Chondrocyte (in vitro differentiated cells): Measurements from ENCODE around the gene RUNX2. TPM values are rescaled to one million over a fixed set of nuclear protein-coding genes. Genes with fewer than 3 reads are reported as not detected.

Source experiments
- DNase-seq: peaks from one replicate; pipeline ENCODE4 v3.0.0; 2021; ENCODE audit warnings: mixed read lengths, low spot score
- H3K27ac Mint-ChIP-seq: one replicate; pipeline ENCODE4 v1.8.0; 2021; ENCODE audit warnings: mild to moderate bottlenecking, moderate library complexity, mixed read lengths; ENCODE audit not compliant: unreplicated experiment
- H3K27me3 Mint-ChIP-seq: 2 replicates; pipeline ENCODE4 v1.8.0; 2021; ENCODE audit warnings: low read depth, mixed read lengths
- H3K36me3 Mint-ChIP-seq: 2 replicates; pipeline ENCODE4 v1.8.0; 2021; ENCODE audit warnings: low read depth, mixed read lengths
- H3K4me1 Mint-ChIP-seq: 2 replicates; pipeline ENCODE4 v1.8.0; 2021; ENCODE audit warnings: low read depth, mild to moderate bottlenecking, mixed read lengths
- H3K4me3 Mint-ChIP-seq: one replicate; pipeline ENCODE4 v1.8.0; 2021; ENCODE audit warnings: mild to moderate bottlenecking, moderate library complexity, mixed read lengths; ENCODE audit not compliant: unreplicated experiment
- H3K9me3 Mint-ChIP-seq: 2 replicates; pipeline ENCODE4 v1.8.0; 2021; ENCODE audit warnings: low read depth, mixed read lengths
- CTCF ChIP-seq: fragments of 200-600 bp; sonication (generic); IDR thresholded peaks from 2 replicates; pipeline ENCODE4 v1.5.0; 2021; ENCODE audit warnings: antibody characterized with exemption, mild to moderate bottlenecking, moderate library complexity
- total RNA-seq: library from RNA; stranded (reverse); gene quantifications from 3 replicates; pipeline ENCODE4 v1.2.1, GENCODE V29; 2021

The RUNX2 gene
- total RNA-seq, 1 donor from 2014 or later, result 12.2 TPM

DNA sequence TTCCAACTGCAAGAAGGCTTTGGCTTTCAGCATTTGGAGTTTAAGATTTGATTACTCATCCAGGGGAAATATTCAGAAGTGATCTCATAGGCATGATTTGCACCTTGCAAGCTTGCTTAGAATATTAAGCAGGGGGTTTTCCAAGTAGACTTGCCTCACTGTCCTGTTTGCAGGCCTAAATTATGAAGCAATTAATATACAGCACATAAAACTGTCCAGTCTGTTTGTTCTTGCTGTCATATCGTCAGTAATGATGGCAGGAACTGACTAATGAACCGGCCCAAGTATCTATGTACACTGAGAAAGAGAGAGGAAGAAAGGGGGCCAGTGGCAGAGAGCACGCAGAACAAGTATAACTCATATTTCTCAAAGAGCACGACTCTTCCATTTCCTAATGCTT is 262.1 kb downstream of the RUNX2 start:
- no peak for TF ChIP-seq CTCF
- Mint-ChIP-seq H3K4me1 (peaks cover 30% of the 10 kb centered on the region), H3K36me3 (no peaks in the 10 kb centered on the region), H3K4me3 (no peak overlapping the region), H3K27ac (peak overlapping the region; percentile 86), H3K27me3 (no peaks in the 10 kb centered on the region), H3K9me3 (no peaks in the 10 kb centered on the region)
- no peak for DNase-seq

DNA sequence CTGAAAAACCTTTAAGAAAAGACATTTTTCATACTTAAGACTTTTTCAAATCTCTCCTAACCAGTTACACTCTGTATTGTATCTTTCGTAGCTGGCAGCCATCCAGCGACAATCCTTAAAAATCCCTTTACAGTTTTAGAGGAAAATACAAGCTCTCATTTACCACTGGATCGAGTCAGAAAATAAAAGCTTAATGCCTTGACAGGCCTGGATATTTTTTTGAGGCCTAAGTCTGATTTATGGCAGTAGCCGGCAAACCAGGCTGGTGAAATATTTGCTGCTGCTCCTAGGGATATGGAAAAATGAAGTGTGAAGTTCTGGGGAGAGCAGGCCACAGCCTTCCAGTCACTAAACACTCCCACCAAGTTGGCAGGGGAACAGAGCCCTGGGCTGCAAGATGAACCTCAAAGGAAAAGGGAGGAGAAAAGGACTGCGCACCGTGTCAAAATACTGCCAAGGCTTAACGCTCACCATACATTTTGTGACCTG is 262.6 kb downstream of the RUNX2 start:
- no peak for TF ChIP-seq CTCF
- Mint-ChIP-seq H3K27me3 (no peaks in the 10 kb centered on the region), H3K36me3 (no peaks in the 10 kb centered on the region), H3K4me1 (peaks cover 34% of the 10 kb centered on the region), H3K27ac (peak overlapping the region; percentile 86), H3K9me3 (no peaks in the 10 kb centered on the region), H3K4me3 (no peak overlapping the region)
- no peak for DNase-seq

DNA sequence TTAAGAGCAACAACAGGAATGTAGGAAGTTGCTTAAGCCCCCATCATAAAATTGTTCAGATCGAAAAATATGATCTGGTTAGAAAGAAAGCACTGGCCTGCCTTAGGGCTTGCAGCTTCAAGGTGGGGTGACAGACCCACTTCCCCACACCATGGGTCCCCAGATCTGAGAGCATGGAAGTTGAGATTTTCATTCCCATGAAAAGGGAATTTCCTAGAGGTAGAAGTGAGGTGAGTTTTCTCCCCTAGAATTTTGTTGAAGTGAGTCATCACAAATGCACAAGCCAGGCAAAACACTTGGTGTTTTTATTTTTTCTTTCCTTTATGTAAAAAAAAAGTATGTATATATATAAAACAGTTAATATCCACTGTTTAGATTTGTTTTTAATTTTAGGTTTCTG is 263.2 kb downstream of the RUNX2 start:
- no peaks in the 10 kb centered on the region for H3K36me3 Mint-ChIP-seq
- H3K27ac Mint-ChIP-seq, result peak overlapping the region; percentile 86
- H3K9me3 Mint-ChIP-seq, result no peaks in the 10 kb centered on the region
- TF ChIP-seq CTCF, result no peak
- no peaks in the 10 kb centered on the region for H3K27me3 Mint-ChIP-seq
- peaks cover 34% of the 10 kb centered on the region for H3K4me1 Mint-ChIP-seq
- H3K4me3 Mint-ChIP-seq, result no peak overlapping the region
- no peak for DNase-seq

DNA sequence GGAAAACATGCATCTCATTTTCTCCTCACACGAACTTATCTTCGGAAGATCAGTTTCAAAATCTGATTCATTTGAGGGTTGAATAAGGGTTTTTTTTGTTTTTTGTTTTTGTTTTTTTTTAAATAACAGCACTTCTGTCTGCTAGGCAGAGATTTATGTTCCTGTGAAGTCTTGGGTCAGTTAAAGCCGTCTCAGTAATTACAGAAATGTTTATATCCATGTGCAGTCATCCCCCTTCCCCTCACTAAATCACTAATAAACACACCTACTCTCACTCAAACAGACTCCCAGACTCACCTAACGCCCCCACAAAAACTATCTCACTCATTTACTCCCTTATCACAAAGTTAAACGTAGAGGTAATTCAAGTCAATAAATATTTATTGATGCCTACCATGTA is 263.8 kb downstream of the RUNX2 start:
- DNase-seq, result no peak
- no peak for TF ChIP-seq CTCF
- H3K4me1 Mint-ChIP-seq, result peaks cover 34% of the 10 kb centered on the region
- no peaks in the 10 kb centered on the region for H3K27me3 Mint-ChIP-seq
- no peak overlapping the region for H3K27ac Mint-ChIP-seq
- H3K9me3 Mint-ChIP-seq, result no peaks in the 10 kb centered on the region
- H3K4me3 Mint-ChIP-seq, result no peak overlapping the region
- H3K36me3 Mint-ChIP-seq, result no peaks in the 10 kb centered on the region

GRCh38 chr6:45592991-45593390 is 264.9 kb downstream of the RUNX2 start:
- Mint-ChIP-seq H3K27me3 (no peaks in the 10 kb centered on the region), H3K36me3 (no peaks in the 10 kb centered on the region), H3K9me3 (no peaks in the 10 kb centered on the region), H3K4me3 (no peak overlapping the region), H3K27ac (no peak overlapping the region), H3K4me1 (peaks cover 34% of the 10 kb centered on the region)
- DNase-seq, result no peak
- TF ChIP-seq CTCF, result no peak
